Measurements from ENCODE around the gene DMRTA1. TPM values are rescaled to one million over a fixed set of nuclear protein-coding genes. Genes with fewer than 3 reads are reported as not detected.
"Not testable (repeated sequence)": the region's sequence is repeated elsewhere in the genome, so short reads cannot be mapped to it uniquely, and the experiment has no call there.

Gene DMRTA1
- total RNA-seq, 4 donors from 2014 or later, result 1.3 to 4.6 (median 3.8) TPM

- H3K4me3 ChIP-seq, result no peak overlapping the region
- no peaks in the 10 kb centered on the region for H3K4me1 ChIP-seq
- WGBS, 2 donors (ENCODE audit: low coverage in 1 of 2), result 68 to 92% methylated on average over 5 of the region's 5 CpGs
- H3K27me3 ChIP-seq, result peaks cover 3% of the 10 kb centered on the region
- H3K27ac ChIP-seq, result no peak overlapping the region
- ATAC-seq, result no peak
- no peaks in the 10 kb centered on the region for H3K9me3 ChIP-seq
- TF ChIP-seq CTCF (IDR thresholded peaks at IDR 0.05) (no peak), POLR2A (IDR thresholded peaks at IDR 0.05) (no peak), POLR2AphosphoS5 (IDR thresholded peaks at IDR 0.05) (no peak), EP300 (IDR thresholded peaks at IDR 0.05) (no peak)
- H3K36me3 ChIP-seq, result no peaks in the 10 kb centered on the region
Observed at GRCh38 chr9:22427226-22427880, 19.3 kb upstream of the DMRTA1 start.

- TF ChIP-seq EP300 (IDR thresholded peaks at IDR 0.05) (no peak), CTCF (IDR thresholded peaks at IDR 0.05) (no peak)
- ATAC-seq, result no peak
- Histone ChIP-seq H3K4me1 (no peaks in the 10 kb centered on the region), H3K27ac (no peak overlapping the region), H3K36me3 (no peaks in the 10 kb centered on the region), H3K4me3 (no peak overlapping the region), H3K9me3 (no peaks in the 10 kb centered on the region), H3K27me3 (peaks cover 3% of the 10 kb centered on the region)
- WGBS, 2 donors (ENCODE audit: low coverage in 1 of 2), result 40% methylated on average over 2 to 3 of the region's 15 CpGs
Observed at GRCh38 chr9:22433691-22434090, 12.9 kb upstream of the DMRTA1 start.

- not testable (repeated sequence) for H3K36me3 ChIP-seq, H3K4me3 ChIP-seq, H3K9me3 ChIP-seq, H3K4me1 ChIP-seq, H3K27me3 ChIP-seq, ATAC-seq, H3K27ac ChIP-seq
- 59 to 100% methylated on average over 2 to 3 of the region's 3 CpGs for WGBS, 2 donors (ENCODE audit: low coverage in 1 of 2)
Observed at GRCh38 chr9:22435252-22435651, 11.4 kb upstream of the DMRTA1 start.

- WGBS, 2 donors (ENCODE audit: low coverage in 1 of 2), result 62 to 92% methylated on average over 5 to 6 of the region's 8 CpGs
- not testable (repeated sequence) for ATAC-seq, H3K36me3 ChIP-seq, H3K4me3 ChIP-seq, H3K9me3 ChIP-seq, H3K27ac ChIP-seq, H3K27me3 ChIP-seq, H3K4me1 ChIP-seq
Observed at GRCh38 chr9:22437461-22438067, 9.1 kb upstream of the DMRTA1 start.

GRCh38 chr9:22440841-22441240 is 5.8 kb upstream of the DMRTA1 start:
- TF ChIP-seq CTCF (IDR thresholded peaks at IDR 0.05) (no peak), POLR2AphosphoS5 (IDR thresholded peaks at IDR 0.05) (no peak), POLR2A (IDR thresholded peaks at IDR 0.05) (no peak), EP300 (IDR thresholded peaks at IDR 0.05) (no peak)

GRCh38 chr9:22446950-22447617 is 460 bp downstream of the DMRTA1 start:
- Histone ChIP-seq H3K27ac (peak overlapping the region; percentile 92 to 93 (median 92)), H3K4me3 (peak overlapping the region; percentile 74 to 81), H3K4me1 (peaks cover 0 to 38% (median 0%) of the 10 kb centered on the region in 3 donors), H3K9me3 (no peaks in the 10 kb centered on the region), H3K36me3 (no peaks in the 10 kb centered on the region), H3K27me3 (no peaks in the 10 kb centered on the region)
- no CpG with 5 or more reads among the region's 70 CpGs for WGBS, 2 donors (ENCODE audit: low coverage in 1 of 2)
- ATAC-seq, result peak; percentile 79
- TF ChIP-seq POLR2AphosphoS5 (IDR thresholded peaks at IDR 0.05) (peak; percentile 1), CTCF (IDR thresholded peaks at IDR 0.05) (peak in 2 of 4 experiments; percentile 3 to 53), EP300 (IDR thresholded peaks at IDR 0.05) (no peak), POLR2A (IDR thresholded peaks at IDR 0.05) (peak in 1 of 2 donors; percentile 22)

More at GRCh38 chr9:22440841-22441240, 5.8 kb upstream of the DMRTA1 start:
- Histone ChIP-seq H3K4me3 (no peak overlapping the region), H3K4me1 (peaks cover 0 to under 1% (median 0%) of the 10 kb centered on the region in 3 donors), H3K27ac (no peak overlapping the region), H3K36me3 (no peaks in the 10 kb centered on the region), H3K27me3 (no peaks in the 10 kb centered on the region), H3K9me3 (peaks cover 0 to 3% (median 0%) of the 10 kb centered on the region in 3 donors)
- WGBS, 2 donors (ENCODE audit: low coverage in 1 of 2), result no CpG with 5 or more reads among the region's 16 CpGs
- ATAC-seq, result no peak
